Lower lobe of right lung (tissue), 2 donors: ENCODE data around the gene LRFN5. TPM values are rescaled to one million over a fixed set of nuclear protein-coding genes. Genes with fewer than 3 reads are reported as not detected.

Experiments
- ATAC-seq, 2 donors: fragments of 200-7000 bp; cut with Tn5 transposase; one replicate each; pipeline ENCODE4 v1.9.1; 2020 to 2022; ENCODE audit warnings: mild to moderate bottlenecking in 2 of 2, moderate library complexity in 2 of 2
- DNase-seq: peaks from one replicate; pipeline ENCODE4 v3.0.0-alpha.2; 2020
- H3K27ac ChIP-seq: fragments of 200-600 bp; one replicate; pipeline ENCODE4 v1.8.0; 2022
- H3K27me3 ChIP-seq: fragments of 200-600 bp; one replicate; pipeline ENCODE4 v1.8.0; 2022; ENCODE audit warnings: low read depth
- H3K36me3 ChIP-seq: fragments of 200-600 bp; one replicate; pipeline ENCODE4 v1.8.0; 2022; ENCODE audit warnings: mild to moderate bottlenecking
- H3K4me1 ChIP-seq: fragments of 200-600 bp; one replicate; pipeline ENCODE4 v1.8.0; 2022
- H3K4me3 ChIP-seq: fragments of 200-600 bp; one replicate; pipeline ENCODE4 v1.8.0; 2022; ENCODE audit warnings: mild to moderate bottlenecking
- H3K9me3 ChIP-seq: fragments of 200-600 bp; one replicate; pipeline ENCODE4 v1.8.0; 2022
- CTCF ChIP-seq: fragments of 200-600 bp; IDR thresholded peaks from one replicate; pipeline ENCODE4 v1.8.0; 2022; ENCODE audit warnings: antibody characterized with exemption, mild to moderate bottlenecking
- intact Hi-C: fragments of 100-400 bp; cut with DNase I; formaldehyde crosslinking; loops from one replicate; pipeline ENCODE4 v1.11.0; 2022
- total RNA-seq: library from RNA; stranded (reverse); fragmentation: NEBNext Ultra II Directional; extraction: Animal tissue kit (Norgen Biotek cat#: 25700); gene quantifications from one replicate; pipeline ENCODE4 v1.2.1, GENCODE V29; 2021
- donor health status: DM: no; HTN: yes; CAD: no; lungs with severe emphysema.

The LRFN5 gene
- total RNA-seq, 1 donor from 2014 or later: 1.3 TPM

- no peak overlapping the region for H3K27ac ChIP-seq
- intact Hi-C loops: no loop called here
- no peak for TF ChIP-seq CTCF
- DNase-seq: no peak
- no peaks in the 10 kb centered on the region for H3K36me3 ChIP-seq
- no peaks in the 10 kb centered on the region for H3K9me3 ChIP-seq
- H3K4me3 ChIP-seq: peak overlapping the region; percentile 55
- peak in 1 of 2 donors; percentile 32 for ATAC-seq
- H3K27me3 ChIP-seq: peaks cover 64% of the 10 kb centered on the region
- H3K4me1 ChIP-seq: peaks cover 18% of the 10 kb centered on the region
These were observed 1.4 kb downstream of the LRFN5 start for GRCh38 chr14:41607966-41608663.

GRCh38 chr14:41608681-41609390, 2.2 kb downstream of the LRFN5 start:
- TF ChIP-seq CTCF: no peak
- H3K9me3 ChIP-seq: no peaks in the 10 kb centered on the region
- DNase-seq (no peak), ATAC-seq (no peak)
- peak overlapping the region; percentile 55 for H3K4me3 ChIP-seq
- no peaks in the 10 kb centered on the region for H3K36me3 ChIP-seq
- H3K27me3 ChIP-seq: peaks cover 60% of the 10 kb centered on the region
- peaks cover 18% of the 10 kb centered on the region for H3K4me1 ChIP-seq
- intact Hi-C loops: no loop called here
- no peak overlapping the region for H3K27ac ChIP-seq

GRCh38 chr14:41609704-41610183, 3.1 kb downstream of the LRFN5 start:
- no peaks in the 10 kb centered on the region for H3K9me3 ChIP-seq
- intact Hi-C loops: no loop called here
- H3K27ac ChIP-seq: no peak overlapping the region
- peak overlapping the region; percentile 55 for H3K4me3 ChIP-seq
- H3K36me3 ChIP-seq: no peaks in the 10 kb centered on the region
- TF ChIP-seq CTCF: peak; percentile 16
- peaks cover 60% of the 10 kb centered on the region for H3K27me3 ChIP-seq
- no peak for DNase-seq
- peaks cover 18% of the 10 kb centered on the region for H3K4me1 ChIP-seq
- peak; percentile 28 to 42 for ATAC-seq

GRCh38 chr14:41615011-41615595, 8.4 kb downstream of the LRFN5 start:
- Histone ChIP-seq H3K9me3 (no peaks in the 10 kb centered on the region), H3K36me3 (no peaks in the 10 kb centered on the region), H3K27me3 (peaks cover 8% of the 10 kb centered on the region), H3K27ac (no peak overlapping the region), H3K4me3 (no peak overlapping the region), H3K4me1 (no peaks in the 10 kb centered on the region)
- ATAC-seq (no peak), DNase-seq (no peak)
- no peak for TF ChIP-seq CTCF
- intact Hi-C loops: no loop called here

- TF ChIP-seq CTCF: no peak
- ATAC-seq: no peak
- intact Hi-C loops: no loop called here
- DNase-seq: no peak
- H3K27ac ChIP-seq: no peak overlapping the region
- H3K4me3 ChIP-seq: no peak overlapping the region
- no peaks in the 10 kb centered on the region for H3K27me3 ChIP-seq
- H3K4me1 ChIP-seq: no peaks in the 10 kb centered on the region
- no peaks in the 10 kb centered on the region for H3K9me3 ChIP-seq
- no peaks in the 10 kb centered on the region for H3K36me3 ChIP-seq
These were observed 17.1 kb downstream of the LRFN5 start for GRCh38 chr14:41623736-41624135.
